PC-3 (cell line): Measurements from ENCODE around the gene AGAP3. TPM values are rescaled to one million over a fixed set of nuclear protein-coding genes. Genes with fewer than 3 reads are reported as not detected.

Experiments used
- ATAC-seq: fragments of 200-7000 bp; cut with Tn5 transposase; 2 replicates; pipeline ENCODE4 v1.9.1; 2020; ENCODE audit warnings: mild to moderate bottlenecking, moderate library complexity
- BruUV-seq: library from RNA; stranded (reverse); fragments of 400-500 nt; replicated peaks from 2 replicates; lab custom pipeline; 2021; lab: Mats Ljungman, UMichigan
- CTCF ChIA-PET: fragments of 300-600 bp; sonication (Branson Sonifier 250); formaldehyde crosslinking; loops from one replicate; lab custom pipeline; 2022; ENCODE audit warnings: antibody characterized with exemption; lab: Charles Lee
- POLR2A ChIA-PET: fragments of 300-600 bp; sonication (Branson Sonifier 250); formaldehyde crosslinking; loops from one replicate; lab custom pipeline; 2022; ENCODE audit warnings: antibody characterized with exemption; ENCODE audit not compliant: unreplicated experiment; lab: Charles Lee
- DNase-seq: peaks from one replicate; pipeline ENCODE4 v3.0.0-alpha.2; 2015
- H2AFZ ChIP-seq: fragments of 300-600 bp; sonication (generic); 2 replicates; pipeline ENCODE4 v1.6.0; 2016; ENCODE audit warnings: antibody characterized with exemption, low read length
- H3F3A ChIP-seq: fragments of 300-600 bp; sonication (generic); one replicate; pipeline ENCODE4 v1.6.0; 2017; ENCODE audit warnings: antibody characterized with exemption, low read length, control low read depth, mild to moderate bottlenecking; ENCODE audit not compliant: unreplicated experiment
- H3K27ac ChIP-seq: fragments of 300-600 bp; sonication (generic); 2 replicates; pipeline ENCODE4 v1.5.1; 2016; ENCODE audit warnings: mild to moderate bottlenecking, low read length
- H3K27me3 ChIP-seq: fragments of 300-600 bp; sonication (generic); 2 replicates; pipeline ENCODE4 v1.6.1; 2016; ENCODE audit warnings: low read length, mixed read lengths
- H3K36me3 ChIP-seq: fragments of 300-600 bp; sonication (generic); 2 replicates; pipeline ENCODE4 v1.6.1; 2016; ENCODE audit warnings: low read depth, mixed run types, low read length, mixed read lengths
- H3K4me1 ChIP-seq: fragments of 300-600 bp; sonication (generic); 2 replicates; pipeline ENCODE4 v1.5.1; 2016; ENCODE audit warnings: low read length; ENCODE audit not compliant: insufficient read depth
- H3K4me2 ChIP-seq: fragments of 300-600 bp; sonication (generic); 2 replicates; pipeline ENCODE4 v1.6.0; 2016; ENCODE audit warnings: low read length
- H3K4me3 ChIP-seq: fragments of 300-600 bp; sonication (generic); 2 replicates; pipeline ENCODE4 v1.5.1; 2016; ENCODE audit warnings: mild to moderate bottlenecking, low read length, mixed read lengths
- H3K79me2 ChIP-seq: fragments of 300-600 bp; sonication (generic); 2 replicates; pipeline ENCODE4 v1.6.1; 2017; ENCODE audit warnings: low read length, mixed read lengths
- H3K9ac ChIP-seq: fragments of 300-600 bp; sonication (generic); 2 replicates; pipeline ENCODE4 v1.6.0; 2016; ENCODE audit warnings: mild to moderate bottlenecking, low read length
- H3K9me2 ChIP-seq: fragments of 300-600 bp; sonication (generic); replicated peaks from 2 replicates; pipeline ENCODE4 v1.6.1; 2016; ENCODE audit warnings: mixed run types, low read length, mixed read lengths
- H3K9me3 ChIP-seq: fragments of 300-600 bp; sonication (generic); 2 replicates; pipeline ENCODE4 v1.6.1; 2016; ENCODE audit warnings: low read length, mixed read lengths
- H4K20me1 ChIP-seq: fragments of 300-600 bp; sonication (generic); 2 replicates; pipeline ENCODE4 v1.6.1; 2016; ENCODE audit warnings: low read length, mixed read lengths
- EZH2 ChIP-seq: fragments of 300-600 bp; sonication (generic); IDR thresholded peaks from one replicate; pipeline ENCODE4 v1.6.1; 2017; ENCODE audit warnings: antibody characterized with exemption, mild to moderate bottlenecking, low read length; ENCODE audit not compliant: unreplicated experiment
- EZH2phosphoT487 ChIP-seq: fragments of 300-600 bp; sonication (generic); IDR thresholded peaks from 2 replicates; pipeline ENCODE4 v1.6.1; 2018; ENCODE audit warnings: mild to moderate bottlenecking, antibody characterized with exemption, low read length, borderline replicate concordance
- intact Hi-C: fragments of 100-400 bp; cut with micrococcal nuclease; formaldehyde crosslinking; loops from 2 replicates; pipeline ENCODE4 v1.9.0; 2023
- total RNA-seq: library from RNA; depleted of rRNA; stranded (reverse); fragments of >200 nt; gene quantifications from 2 replicates; pipeline ENCODE4 v1.2.3, GENCODE V29; 2014
- TF ChIP-seq, protein P1 (sequence below): fragments of 300-600 bp; sonication (generic); conservative IDR thresholded peaks from 2 replicates; pipeline ENCODE4 v1.5.1; 2017; ENCODE audit warnings: antibody characterized with exemption, low read depth, mild to moderate bottlenecking, low read length

AGAP3 gene
- total RNA-seq, 1 experiment from 2014 or later: 53.5 TPM

DNA sequence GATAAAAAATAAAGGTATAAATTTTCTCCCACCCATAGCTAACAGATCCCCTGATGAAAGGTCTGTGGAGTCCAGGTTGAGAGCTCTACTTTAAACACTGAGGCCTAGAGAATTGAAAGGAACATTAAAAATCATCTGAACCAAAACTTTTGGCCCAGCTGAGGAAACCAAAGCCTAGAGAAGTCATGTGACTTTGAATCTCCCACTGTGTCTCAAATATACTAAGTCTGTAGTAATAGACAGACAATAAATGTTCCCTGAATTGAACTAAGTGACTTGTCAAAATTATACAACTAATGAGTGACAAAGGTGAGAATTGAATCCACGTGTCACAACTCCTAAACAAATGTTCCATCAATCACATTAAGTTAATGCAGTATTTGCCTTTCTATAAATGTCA, 75.5 kb downstream of the AGAP3 start:
- CTCF ChIA-PET: no interaction called here
- no peaks in the 10 kb centered on the region for H3K9me2 ChIP-seq
- TF ChIP-seq EZH2 (no peak), EZH2phosphoT487 (no peak)
- TF ChIP-seq, protein P1, sequence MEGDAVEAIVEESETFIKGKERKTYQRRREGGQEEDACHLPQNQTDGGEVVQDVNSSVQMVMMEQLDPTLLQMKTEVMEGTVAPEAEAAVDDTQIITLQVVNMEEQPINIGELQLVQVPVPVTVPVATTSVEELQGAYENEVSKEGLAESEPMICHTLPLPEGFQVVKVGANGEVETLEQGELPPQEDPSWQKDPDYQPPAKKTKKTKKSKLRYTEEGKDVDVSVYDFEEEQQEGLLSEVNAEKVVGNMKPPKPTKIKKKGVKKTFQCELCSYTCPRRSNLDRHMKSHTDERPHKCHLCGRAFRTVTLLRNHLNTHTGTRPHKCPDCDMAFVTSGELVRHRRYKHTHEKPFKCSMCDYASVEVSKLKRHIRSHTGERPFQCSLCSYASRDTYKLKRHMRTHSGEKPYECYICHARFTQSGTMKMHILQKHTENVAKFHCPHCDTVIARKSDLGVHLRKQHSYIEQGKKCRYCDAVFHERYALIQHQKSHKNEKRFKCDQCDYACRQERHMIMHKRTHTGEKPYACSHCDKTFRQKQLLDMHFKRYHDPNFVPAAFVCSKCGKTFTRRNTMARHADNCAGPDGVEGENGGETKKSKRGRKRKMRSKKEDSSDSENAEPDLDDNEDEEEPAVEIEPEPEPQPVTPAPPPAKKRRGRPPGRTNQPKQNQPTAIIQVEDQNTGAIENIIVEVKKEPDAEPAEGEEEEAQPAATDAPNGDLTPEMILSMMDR: no peak
- DNase-seq (no peak), ATAC-seq (no peak)
- intact Hi-C loops: no loop called here
- H3K9ac ChIP-seq: no peak overlapping the region
- no peaks in the 10 kb centered on the region for H3K79me2 ChIP-seq
- no peaks in the 10 kb centered on the region for H3K9me3 ChIP-seq
- POLR2A ChIA-PET: no interaction called here
- H3K27me3 ChIP-seq: peaks cover 36% of the 10 kb centered on the region
- no TSS peak for BruUV-seq
- no peaks in the 10 kb centered on the region for H3K36me3 ChIP-seq
- H3K4me2 ChIP-seq: no peak overlapping the region
- no peaks in the 10 kb centered on the region for H3F3A ChIP-seq
- no peak overlapping the region for H2AFZ ChIP-seq
- H3K4me3 ChIP-seq: no peak overlapping the region
- H3K4me1 ChIP-seq: peaks cover 13% of the 10 kb centered on the region
- no peaks in the 10 kb centered on the region for H4K20me1 ChIP-seq
- H3K27ac ChIP-seq: no peak overlapping the region

DNA sequence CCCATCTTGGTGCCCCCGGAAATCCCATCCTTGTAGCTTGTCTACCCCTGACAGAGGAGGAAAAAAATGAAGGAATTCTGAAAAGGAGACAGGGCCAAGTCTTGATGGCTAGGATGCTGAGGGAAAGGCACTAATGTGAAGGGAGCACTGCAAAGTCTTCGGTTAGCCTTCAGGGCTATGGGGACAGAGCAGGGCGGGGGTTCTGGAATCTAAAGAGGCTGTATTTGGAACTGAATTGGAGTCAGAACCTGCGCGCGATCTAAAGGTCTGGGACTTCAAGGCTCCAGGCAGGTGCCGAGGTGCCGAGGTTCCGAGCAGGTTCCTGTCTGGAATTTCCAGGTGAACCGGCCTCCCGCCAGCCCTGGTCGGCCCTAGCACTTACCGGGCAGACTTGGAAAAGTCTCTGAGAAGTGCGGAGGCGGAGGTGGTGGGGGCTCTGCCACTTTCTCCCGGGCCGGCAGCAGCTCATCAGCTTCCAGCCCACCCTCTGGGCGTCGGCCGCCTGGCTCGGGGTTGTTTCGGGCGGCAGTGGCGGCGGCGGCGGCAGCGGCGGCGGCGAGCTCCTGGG, 80.4 kb downstream of the AGAP3 start:
- TF ChIP-seq EZH2: peak; percentile 99
- peak; percentile 77; the same call in 1 of the 2 replicates for TF ChIP-seq EZH2phosphoT487
- TF ChIP-seq, protein P1: no peak
- peak overlapping the region; percentile 73 for H2AFZ ChIP-seq
- H4K20me1 ChIP-seq: no peaks in the 10 kb centered on the region
- H3K27me3 ChIP-seq: peaks cover 60% of the 10 kb centered on the region
- H3K9ac ChIP-seq: no peak overlapping the region
- peak overlapping the region; percentile 64 for H3K4me3 ChIP-seq
- peaks cover 3% of the 10 kb centered on the region; the same call in 1 of the 2 replicates for H3K4me1 ChIP-seq
- peak; percentile 6; the same call in 1 of the 2 replicates for ATAC-seq
- no peaks in the 10 kb centered on the region for H3K79me2 ChIP-seq
- intact Hi-C loops: no loop called here
- ChIA-PET POLR2A (no interaction called here), CTCF (no interaction called here)
- H3K27ac ChIP-seq: no peak overlapping the region
- H3F3A ChIP-seq: no peaks in the 10 kb centered on the region
- no peak for DNase-seq
- BruUV-seq: no TSS peak
- H3K9me2 ChIP-seq: no peaks in the 10 kb centered on the region
- H3K4me2 ChIP-seq: peak overlapping the region; percentile 92
- H3K36me3 ChIP-seq: no peaks in the 10 kb centered on the region
- H3K9me3 ChIP-seq: no peaks in the 10 kb centered on the region

DNA sequence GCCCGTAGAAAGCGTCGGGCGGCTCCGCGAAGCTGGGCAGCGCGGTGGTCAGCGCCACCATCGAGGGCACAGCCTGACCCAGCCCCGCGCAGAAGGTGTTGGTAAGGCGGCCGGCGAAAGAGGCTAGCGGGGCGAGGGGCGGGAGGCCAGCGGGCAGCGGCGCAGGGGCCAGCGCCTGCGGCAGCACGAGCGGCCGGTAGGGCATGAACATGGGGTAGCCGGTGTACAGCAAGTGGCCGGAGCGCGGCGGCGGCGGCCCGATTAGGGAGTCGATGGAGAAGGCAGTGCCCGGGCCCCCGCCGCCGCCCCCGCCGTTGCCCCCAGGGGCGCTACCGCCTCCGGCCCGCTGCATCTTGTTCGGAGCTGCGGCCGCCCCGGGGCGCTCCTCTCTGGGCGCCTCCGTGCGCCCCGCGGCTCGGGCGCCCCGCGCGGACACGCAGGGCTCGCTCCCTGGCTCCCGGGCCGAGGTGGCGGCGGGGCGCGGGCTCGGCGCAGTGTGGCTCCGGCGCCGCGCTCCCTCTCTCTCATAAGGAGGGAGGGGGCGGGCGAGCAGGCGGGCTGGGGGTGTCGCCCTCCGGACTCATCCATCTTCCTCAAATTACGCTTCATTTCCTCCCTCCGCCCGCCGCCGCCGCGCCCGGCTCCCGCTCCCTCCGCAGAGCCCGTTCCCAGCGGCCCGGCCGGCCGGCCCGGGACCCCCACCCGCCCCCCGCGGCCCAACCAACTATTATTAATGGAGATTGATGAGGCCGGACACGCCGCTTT, 81.1 kb downstream of the AGAP3 start, which contains the start of gene GBX1:
Gene GBX1, minus strand, starts transcription at position 498 of the 765 bp plus-strand sequence. Its CDS starts 146 bp downstream, at position 352.
- no peaks in the 10 kb centered on the region for H3K9me3 ChIP-seq
- ChIA-PET POLR2A (no interaction called here), CTCF (no interaction called here)
- intact Hi-C loops: no loop called here
- no peaks in the 10 kb centered on the region for H3K36me3 ChIP-seq
- TF ChIP-seq, protein P1: no peak
- TF ChIP-seq EZH2: peak; percentile 85
- no peaks in the 10 kb centered on the region for H3K9me2 ChIP-seq
- no TSS peak for BruUV-seq
- no peak within 1 kb of the TSS for H3K9ac ChIP-seq
- H3K4me2 ChIP-seq: peak within 1 kb of the TSS; percentile 92
- no peak for DNase-seq
- no peaks in the 10 kb centered on the region for H4K20me1 ChIP-seq
- H3K27me3 ChIP-seq: peaks cover 60% of the 10 kb centered on the region
- peak; percentile 61 for ATAC-seq
- H3K79me2 ChIP-seq: no peaks in the 10 kb centered on the region
- H3F3A ChIP-seq: no peaks in the 10 kb centered on the region
- H3K4me3 ChIP-seq: peak within 1 kb of the TSS; percentile 64
- H2AFZ ChIP-seq: peak within 1 kb of the TSS; percentile 74
- H3K4me1 ChIP-seq: peaks cover 6% of the 10 kb centered on the region; the same call in 1 of the 2 replicates
- H3K27ac ChIP-seq: no peak within 1 kb of the TSS
